Adrenal gland (tissue), 5 donors: ENCODE measurements around the gene KCTD13.

Experiments used
- POLR2A ChIP-seq, 2 donors: fragments of 450-650 bp; IDR thresholded peaks; one replicate each; pipeline ENCODE4 v1.6.1; 2017; ENCODE audit warnings: antibody characterized with exemption in 2 of 2, mild to moderate bottlenecking in 2 of 2, moderate library complexity in 1 of 2
- TF ChIP-seq, protein P1 (sequence below), 6 experiments: fragments of 450-650 bp in 4 of 6; fragments of 200-600 bp in 2 of 6; sonication (generic) in 1 of 6; IDR thresholded peaks; 1 replicate in 5 of 6; 2 replicates in 1 of 6; pipeline versions ENCODE4 v1.5.1 to v1.8.0; 2016 to 2021; ENCODE audit warnings: antibody characterized with exemption in 6 of 6, mild to moderate bottlenecking in 2 of 6, moderate library complexity in 1 of 6
- donor health status: DM: no; HTN: no; CAD: no.

DNA sequence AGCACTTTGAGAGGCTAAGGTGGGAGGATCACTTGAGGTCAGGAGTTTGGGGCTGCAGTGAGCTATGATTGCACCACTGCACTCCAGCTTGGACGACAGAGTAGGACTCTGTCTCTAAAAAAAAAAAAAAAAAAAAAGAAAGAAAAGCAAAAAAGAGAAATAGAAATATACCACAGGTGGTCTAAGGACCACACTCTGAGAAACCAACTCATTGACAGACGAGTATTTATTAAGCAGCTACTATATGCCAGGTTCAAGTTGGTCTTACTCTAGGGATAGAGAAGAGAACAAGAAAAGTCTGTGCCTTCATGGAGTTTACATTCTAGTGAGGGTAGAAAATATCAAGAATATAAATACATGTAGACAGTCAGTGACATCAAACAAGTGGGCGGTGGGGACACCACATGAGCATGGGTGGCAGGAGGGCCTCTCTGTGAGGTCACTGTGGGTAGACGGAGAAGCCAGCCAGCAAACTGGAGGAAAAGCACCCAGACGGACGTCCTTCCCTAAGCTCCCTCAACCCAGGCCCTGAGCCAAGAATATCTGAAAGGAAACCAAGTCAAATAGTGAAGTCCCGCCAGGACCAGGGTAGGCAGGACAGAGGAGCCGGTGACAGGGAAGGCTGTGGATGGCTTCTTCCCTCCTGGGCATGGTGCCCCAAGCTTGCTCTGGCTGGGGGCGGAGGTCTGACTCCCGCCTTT lies 67.7 kb downstream of the KCTD13 start:
- TF ChIP-seq POLR2A (IDR thresholded peaks at IDR 0.05) = no peak
- TF ChIP-seq, protein P1, sequence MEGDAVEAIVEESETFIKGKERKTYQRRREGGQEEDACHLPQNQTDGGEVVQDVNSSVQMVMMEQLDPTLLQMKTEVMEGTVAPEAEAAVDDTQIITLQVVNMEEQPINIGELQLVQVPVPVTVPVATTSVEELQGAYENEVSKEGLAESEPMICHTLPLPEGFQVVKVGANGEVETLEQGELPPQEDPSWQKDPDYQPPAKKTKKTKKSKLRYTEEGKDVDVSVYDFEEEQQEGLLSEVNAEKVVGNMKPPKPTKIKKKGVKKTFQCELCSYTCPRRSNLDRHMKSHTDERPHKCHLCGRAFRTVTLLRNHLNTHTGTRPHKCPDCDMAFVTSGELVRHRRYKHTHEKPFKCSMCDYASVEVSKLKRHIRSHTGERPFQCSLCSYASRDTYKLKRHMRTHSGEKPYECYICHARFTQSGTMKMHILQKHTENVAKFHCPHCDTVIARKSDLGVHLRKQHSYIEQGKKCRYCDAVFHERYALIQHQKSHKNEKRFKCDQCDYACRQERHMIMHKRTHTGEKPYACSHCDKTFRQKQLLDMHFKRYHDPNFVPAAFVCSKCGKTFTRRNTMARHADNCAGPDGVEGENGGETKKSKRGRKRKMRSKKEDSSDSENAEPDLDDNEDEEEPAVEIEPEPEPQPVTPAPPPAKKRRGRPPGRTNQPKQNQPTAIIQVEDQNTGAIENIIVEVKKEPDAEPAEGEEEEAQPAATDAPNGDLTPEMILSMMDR (IDR thresholded peaks at IDR 0.05) = no peak
